GM18507 (cell line): ENCODE measurements around the gene SLCO1A2.

ENCODE experiments used
- DNase-seq: peaks from one replicate; pipeline ENCODE4 v3.0.0; 2011; ENCODE audit warnings: low read depth; ENCODE audit not compliant: insufficient read length; ENCODE audit errors: extremely low spot score
- FAIRE-seq: peaks from 2 replicates; lab custom pipeline; 2011; peaks lifted over from hg19 to GRCh38; lab: Jason Lieb, UNC

SLCO1A2 gene

DNA sequence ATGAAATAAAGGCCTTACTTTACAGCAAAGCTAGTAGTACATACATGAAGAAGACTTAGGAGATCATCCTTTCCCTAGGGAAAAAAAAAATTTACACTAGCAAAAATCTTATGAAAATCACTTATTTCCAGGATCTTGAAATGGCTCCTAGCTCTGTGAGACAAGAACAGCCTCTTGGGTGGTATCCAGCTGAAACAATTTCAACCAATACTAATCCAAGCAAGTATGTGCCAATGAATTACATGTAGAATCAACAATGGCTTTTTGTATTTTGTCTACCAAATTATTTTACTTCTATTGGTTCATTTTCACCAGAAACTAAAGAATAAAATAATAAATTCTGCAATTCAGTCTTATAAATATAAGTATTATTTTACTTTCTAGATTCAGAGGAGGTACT, 2.7 kb upstream of the SLCO1A2 start:
- FAIRE-seq (no peak), DNase-seq (no peak)

DNA sequence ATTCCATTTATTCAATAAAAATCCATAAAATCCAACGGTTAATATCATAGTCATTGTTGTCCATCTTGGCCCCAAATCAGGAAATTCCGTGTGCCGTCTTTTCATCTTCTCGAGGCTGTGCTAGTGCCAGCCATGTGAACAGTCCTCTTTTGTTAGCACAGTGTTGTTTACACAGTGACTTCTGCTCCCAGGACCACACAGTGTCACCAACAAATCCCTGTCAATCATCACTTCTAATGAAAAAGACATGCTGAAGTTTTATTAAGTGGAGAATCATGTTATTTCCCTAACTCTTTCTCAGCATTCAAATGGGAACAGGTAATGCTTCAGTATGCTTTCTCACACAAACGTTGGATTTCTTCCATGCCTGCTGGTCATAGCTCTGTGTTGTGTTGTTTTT, 1.9 kb upstream of the SLCO1A2 start:
- no peak for DNase-seq
- FAIRE-seq = no peak

DNA sequence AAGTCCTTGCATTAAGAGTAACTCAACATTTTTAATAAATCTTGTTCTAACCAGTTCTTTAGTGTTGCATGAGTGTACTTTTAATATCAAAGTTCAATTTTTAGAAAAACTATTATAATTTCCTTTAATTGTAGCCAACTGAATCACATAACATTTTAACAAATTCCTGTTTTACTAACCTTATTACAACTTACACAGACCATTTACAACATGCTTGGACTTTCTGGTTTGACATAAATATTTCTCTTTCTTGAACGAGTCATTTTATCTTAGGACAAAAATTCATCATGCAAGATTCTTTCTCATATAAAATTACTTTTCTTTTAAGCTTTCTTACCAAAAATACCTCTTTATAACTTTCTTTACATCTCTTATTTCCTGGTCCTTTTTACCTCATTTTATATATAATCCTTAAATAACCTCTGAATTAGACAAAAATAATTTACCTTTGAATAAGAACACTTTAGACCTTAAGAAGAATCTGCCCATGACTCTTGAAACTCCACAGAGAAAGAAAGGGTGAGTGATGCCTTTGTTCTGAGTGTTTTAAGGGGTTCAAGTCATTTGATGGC, 3.9 kb downstream of the SLCO1A2 start:
- FAIRE-seq = no peak

DNA sequence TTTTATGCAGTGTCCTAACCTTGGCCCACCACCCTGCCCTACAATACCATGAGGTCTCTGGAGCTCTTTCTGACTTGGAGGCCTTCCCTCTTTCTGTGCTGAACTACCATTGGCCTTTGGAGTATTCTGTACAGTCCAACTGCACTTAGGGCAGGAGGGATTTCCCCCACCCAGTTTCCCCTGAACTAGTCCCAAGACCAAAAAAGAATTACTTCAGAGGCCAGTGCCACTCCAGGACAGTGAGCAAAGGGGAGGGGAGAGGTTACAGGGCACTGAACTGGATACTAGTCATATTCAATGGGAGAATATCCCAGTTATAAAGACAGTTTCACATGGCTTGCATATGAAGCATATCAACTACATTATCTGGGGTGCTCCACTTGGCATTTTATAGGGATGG, 6.1 kb downstream of the SLCO1A2 start:
- no peak for FAIRE-seq
- DNase-seq = no peak

More for the DNA sequence above, 3.9 kb downstream of the SLCO1A2 start:
- DNase-seq = no peak

DNA sequence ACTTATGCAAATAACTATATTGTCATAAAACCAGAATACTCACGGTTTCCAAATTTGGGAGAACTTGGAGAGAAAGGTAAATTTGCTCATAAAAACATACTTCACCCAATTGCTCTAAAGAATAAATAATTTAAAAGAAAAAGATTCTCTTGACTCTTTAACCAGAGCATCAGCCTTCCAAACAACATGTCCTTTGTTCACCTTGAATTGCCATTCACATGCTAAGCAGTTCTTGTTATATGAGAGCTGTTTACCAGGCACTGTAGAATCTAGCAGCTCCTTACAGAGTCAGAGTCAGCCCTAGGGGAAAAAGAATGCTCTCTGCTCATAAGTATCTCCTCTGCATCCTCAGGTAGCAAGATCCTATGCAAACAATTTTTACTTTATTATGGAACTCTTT, 10.2 kb downstream of the SLCO1A2 start:
- FAIRE-seq (no peak), DNase-seq (no peak)

DNA sequence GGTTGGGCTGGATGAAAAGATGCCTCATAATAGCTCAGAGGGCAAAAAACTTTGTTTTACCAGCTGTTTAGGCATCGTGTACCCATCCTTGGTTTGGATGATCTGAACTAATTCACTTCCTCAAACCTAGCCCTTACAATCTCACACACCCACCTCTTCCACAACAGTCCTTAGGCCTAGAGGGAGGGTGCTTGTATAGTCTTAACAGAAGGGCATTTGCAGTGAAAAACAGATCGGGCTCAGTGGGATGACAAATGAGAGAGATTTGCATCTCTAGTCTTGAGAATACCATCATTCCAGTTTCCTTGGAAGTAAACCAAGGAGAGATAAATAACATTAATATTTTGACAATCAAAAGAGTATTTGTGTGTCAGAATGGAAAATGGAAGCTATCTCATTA, 11.0 kb downstream of the SLCO1A2 start:
- FAIRE-seq = no peak
- no peak for DNase-seq

DNA sequence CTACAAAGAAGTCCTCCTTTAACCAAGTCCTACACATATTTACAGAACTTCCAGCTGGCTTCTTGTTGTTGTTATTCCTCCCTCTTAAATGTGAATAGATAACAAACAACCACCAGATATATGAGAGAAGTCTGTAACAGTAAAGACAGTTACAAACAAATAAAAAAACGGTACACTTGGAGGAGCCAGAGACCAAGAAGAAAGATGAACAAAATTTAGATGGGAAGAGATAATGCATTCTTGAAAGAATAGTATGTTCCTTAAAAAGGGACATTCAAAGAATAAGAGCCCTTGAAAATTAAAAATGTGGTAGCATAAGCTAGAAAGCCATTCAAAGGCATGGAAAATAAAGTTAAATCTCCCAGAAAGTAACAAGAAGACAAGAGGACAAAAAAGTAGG, 25.9 kb downstream of the SLCO1A2 start:
- no peak for DNase-seq
- FAIRE-seq = no peak

DNA sequence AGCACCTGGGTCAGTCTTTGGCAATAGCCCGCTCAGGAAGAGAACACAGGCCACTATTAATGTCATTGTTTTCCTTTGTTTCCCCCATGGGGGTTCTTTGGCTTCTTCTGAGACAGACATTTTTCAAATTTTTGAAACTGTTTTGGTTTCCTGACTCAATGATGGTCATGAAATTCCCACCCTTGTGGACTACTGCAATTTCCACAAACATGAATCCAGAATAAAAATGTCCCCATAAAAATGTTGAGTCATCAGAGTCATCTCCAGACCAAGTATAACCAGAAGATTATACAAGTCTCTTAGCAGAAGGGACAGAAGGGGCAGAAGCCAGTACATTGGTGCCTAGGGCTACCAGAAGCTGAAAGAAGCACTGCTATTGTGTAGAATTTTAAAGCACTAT, 29.1 kb downstream of the SLCO1A2 start:
- FAIRE-seq = no peak

DNA sequence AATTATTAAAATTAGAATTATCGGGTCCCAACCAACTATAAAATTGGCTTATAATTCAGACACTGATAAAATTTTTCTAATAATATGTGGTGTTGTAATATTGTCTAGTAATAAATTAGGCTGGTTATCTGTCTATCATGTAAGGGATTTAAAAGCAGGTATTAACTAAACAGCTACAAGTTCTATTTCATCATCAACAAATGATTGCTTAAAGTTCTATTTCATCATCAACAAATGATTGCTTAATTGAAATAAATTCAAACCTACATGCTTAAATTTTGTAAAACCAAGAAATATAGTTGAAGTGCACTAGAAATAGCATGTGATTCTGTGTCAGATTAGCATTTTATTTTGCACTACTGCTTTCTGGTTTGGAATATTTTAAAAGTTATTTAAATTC, 34.1 kb downstream of the SLCO1A2 start:
- no peak for FAIRE-seq
- DNase-seq = no peak

More for the DNA sequence above, 29.1 kb downstream of the SLCO1A2 start:
- no peak for DNase-seq

DNA sequence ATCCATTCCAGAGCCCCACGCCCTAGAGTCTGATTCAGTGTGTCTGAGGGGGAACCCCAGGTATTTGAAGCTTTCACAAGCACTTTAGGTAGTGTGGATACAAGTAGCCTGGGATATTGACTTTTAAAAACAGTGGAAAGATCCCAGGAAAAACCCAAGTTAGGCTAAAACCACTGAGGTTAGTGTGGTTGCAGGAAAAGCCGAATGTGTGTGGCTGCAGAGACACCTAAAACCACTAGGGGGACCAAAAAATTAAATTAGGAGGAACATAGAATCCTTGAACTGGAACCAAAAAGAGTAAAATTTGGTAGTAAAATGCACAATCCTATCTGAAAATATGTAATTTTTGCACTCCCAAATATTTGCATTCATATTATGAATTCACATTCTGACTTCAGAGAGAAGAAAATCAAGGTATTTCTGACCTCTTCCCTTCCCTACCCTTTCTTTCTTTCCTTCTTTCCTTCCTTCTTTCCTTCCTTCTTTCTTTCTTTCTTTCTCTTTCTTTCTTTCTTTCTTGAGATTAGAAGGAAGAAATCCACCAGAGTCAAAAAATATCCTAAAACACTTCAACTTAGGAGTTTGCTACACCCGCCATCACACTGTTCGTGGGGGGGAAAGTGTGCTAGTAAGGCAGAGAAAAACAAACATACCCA, 37.8 kb downstream of the SLCO1A2 start:
- DNase-seq (no peak), FAIRE-seq (peak; percentile 26)

DNA sequence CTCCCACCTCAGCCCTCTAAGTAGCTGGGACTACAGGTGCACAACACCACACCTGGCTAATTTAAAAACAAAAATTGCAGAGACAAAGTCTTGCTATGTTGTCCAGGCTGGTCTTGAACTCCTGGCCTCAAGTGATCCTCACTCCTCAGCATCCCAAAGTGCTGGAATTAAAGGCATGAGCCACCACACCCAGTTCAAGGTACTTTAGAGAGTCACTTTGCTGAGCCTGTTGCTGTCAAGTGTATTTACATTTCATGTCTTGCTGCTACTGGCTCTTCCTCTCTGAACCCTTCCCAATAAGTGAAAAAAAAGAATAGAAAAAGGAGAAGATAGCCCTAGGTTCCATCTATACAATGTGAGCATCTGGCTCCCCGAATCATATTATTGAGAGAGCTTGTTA, 38.4 kb downstream of the SLCO1A2 start:
- FAIRE-seq = no peak
- DNase-seq = no peak

DNA sequence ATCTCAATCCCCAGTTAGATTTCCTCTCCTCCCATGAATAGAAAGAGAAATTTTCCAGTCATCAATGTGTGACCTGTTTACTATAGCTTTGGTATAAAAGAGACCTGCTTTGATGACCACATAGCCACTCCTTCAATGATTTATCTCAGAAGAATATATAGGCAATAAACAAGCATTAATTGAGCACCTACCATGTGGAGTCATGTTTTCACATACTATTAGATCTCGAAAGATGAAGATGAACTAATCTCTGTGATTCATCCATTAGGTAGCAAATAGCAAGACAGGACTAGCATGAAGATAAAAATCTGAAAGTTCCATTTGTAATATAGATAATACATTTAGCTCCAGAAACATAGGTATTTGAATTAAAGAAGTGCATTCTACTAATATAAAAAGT, 40.5 kb downstream of the SLCO1A2 start:
- no peak for FAIRE-seq
- DNase-seq = no peak

DNA sequence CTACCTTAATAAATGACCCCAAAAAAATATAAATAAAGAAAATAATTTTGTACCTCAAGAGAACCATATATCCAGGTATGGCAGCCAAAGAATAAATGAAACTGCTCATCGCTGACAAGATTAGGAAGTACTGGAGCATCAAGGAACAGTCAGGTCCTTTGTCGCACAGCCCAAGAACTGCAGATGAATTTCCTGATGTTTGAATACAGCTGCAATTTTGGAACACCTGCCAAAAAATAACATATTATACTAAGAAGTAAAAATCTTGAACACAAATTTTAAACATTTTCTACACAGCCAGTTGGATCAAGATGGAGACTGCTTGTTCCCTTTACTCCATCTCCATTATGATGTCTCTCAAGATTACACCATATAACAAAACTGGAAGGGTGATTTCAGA, 42.6 kb downstream of the SLCO1A2 start:
- no peak for DNase-seq
- no peak for FAIRE-seq

DNA sequence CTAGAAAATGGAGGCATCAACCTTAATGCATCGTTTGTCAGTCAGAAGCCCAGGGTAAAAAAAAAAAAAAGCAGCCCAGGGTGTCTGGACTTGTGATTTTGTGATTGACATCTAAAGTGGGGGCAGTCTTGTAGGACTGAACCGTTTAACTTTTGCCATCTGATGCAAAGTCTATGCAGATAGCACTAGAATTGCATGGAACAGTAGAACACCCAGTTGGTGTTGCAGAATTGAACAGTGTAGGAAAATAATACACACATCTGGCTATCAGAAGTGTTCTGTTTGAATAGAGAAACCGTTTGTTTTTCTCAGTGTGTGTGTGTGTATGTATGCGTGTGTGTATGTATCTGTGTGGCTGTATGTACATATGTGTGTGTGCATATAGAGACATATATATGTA, 45.0 kb downstream of the SLCO1A2 start:
- DNase-seq = no peak
- FAIRE-seq = no peak

DNA sequence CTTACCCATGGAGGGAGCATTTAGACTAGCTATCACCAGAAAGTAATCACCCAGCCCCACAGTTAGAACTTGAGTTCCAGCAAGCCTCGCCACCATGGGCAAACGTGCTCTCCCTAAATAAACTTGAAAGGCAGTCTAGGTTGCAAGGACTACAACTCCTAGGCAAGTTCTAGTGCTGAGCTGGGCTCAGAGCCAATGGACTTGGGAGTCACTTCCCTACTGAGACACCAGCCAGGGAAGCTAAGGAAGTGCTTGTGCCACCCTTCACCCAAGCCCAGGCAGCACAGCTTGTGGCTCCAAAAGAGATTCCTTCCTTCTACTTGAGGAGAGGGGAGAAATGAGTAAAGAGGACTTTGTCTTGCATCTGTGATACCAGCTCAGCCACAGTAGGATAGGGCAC, 57.9 kb downstream of the SLCO1A2 start:
- FAIRE-seq (no peak), DNase-seq (no peak)

DNA sequence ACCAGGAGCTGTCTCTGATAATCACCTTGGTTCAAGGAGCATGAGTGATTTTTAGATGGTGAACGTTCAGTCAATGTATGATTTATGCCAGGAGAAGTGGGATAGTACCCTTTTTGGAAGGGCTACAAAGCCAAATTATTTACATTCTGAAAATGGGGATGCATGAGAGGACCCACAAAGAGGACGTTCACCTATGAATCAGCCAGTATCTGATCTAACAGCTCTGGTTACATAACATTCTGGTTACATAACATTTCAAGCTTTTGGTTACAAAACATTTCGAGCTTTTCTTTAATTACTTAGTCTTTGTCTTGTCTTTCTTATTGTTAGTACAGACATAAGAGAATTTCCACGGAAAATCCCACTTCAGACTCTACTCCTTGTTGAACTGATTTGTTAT, 68.8 kb downstream of the SLCO1A2 start:
- DNase-seq = no peak
- FAIRE-seq = no peak

DNA sequence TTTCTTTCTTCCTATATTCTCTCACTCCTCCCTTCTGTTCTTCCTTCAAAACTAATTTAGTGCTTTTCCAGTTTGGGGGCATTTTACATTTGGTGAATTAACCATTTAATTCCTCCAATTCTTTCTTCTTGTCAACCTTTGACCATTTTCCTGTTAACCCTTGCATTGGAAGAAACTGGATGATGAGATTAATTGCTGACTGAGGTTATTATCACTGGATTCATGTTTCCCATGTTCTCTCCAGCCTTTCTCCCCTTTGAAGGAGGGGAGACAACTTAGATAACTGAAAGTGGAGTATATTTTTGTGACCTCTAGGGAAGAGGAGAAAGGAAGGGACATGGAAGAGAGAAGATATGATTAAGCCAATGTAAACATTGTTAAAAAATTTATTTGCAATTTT, 70.5 kb downstream of the SLCO1A2 start:
- DNase-seq (no peak), FAIRE-seq (no peak)

DNA sequence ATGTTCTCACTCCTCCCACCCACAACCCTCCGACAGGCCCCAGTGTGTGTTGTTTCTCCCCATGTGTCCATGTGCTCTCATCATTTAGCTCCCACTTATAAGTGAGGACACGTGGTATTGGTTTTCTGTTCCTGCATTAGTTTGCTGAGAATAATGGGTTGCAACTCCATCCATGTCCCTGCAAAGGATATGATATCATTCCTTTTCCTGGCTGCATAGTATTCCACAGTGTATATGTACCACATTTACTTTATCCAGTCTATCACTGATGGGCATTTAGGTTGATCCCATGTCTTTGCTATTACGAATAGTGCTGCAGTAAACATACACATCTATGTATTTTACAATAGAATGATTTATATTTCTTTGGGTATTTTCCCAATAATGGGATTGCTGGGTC, 77.5 kb downstream of the SLCO1A2 start:
- DNase-seq = no peak
- FAIRE-seq = no peak

DNA sequence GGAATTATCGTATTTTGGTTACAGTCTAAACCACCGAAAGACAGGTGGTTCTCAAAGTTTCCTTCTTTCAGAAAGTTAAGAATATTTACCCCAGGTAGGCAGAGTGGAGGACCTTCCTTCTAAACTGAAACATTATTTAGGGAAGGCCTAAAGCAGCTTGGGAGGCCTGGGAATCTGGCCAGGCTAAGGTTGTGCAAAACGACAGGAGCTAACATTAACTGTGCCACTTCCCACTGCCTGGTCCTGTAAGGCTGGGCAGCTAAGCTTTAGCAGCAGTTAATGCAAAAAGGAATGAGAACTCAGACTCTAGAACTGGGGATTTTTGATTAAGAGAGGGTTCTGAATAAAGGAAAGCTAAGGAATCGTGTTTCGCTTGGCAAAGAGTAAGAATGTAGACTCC, 82.6 kb downstream of the SLCO1A2 start:
- DNase-seq (no peak), FAIRE-seq (no peak)

DNA sequence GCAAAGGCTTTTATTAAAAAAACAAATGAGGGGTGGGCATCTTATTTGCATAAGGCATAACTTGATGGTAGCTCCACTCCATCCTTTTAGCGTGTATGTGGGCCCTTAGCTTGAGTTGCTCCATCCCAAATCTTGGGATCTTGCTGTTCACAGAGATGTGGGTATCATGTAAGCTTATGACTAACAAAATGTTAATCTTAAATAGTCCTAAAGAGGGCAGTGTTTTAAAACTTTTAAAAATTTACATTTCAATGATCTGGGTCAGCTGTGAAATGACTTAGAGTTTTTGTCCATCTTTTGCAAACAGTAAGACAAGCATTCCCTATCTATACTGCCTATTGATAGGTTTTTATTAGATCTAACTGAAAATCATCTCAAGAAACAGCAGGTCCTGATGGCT, 86.0 kb downstream of the SLCO1A2 start:
- DNase-seq (no peak), FAIRE-seq (no peak)

DNA sequence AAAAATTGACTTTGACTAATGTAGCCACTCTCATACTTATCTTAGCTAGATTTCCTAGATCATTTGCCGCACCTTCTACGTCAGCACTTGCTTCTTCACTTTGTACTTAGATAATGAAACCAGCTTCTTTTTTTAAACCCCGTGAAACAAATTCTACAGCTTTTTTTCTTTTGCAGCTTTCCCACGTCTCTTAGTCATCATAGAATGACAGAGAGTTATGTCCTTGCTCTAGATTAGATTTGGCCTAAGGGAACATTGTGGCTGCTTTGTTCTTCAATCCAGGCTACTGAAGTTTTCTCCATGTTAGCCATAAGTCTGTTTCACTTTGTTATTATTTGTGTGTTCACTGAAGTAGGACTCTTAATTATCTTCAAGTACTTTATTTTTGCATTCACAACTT, 94.9 kb downstream of the SLCO1A2 start:
- DNase-seq (no peak), FAIRE-seq (no peak)

DNA sequence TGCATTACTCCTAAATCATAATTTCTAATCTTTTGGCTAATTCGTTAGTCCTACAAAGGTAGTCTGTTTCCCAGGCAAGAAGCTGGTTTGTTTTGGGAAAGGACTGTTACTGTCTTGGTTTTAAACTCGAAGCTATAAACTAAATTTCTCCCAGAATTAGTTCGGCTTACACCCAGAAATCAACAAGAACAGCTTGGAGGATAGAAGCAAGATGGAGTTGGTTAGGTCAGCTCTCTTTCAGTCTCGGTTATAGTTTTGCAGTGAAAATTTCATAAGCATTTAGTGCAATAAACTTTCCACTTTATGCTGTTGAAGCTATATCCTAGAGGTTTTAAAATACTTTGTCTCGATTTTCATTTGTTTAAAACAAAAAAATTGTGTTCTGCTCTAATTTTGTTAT, 100.3 kb downstream of the SLCO1A2 start:
- DNase-seq = no peak
- FAIRE-seq = no peak
